NCI-H1048 (cell line): ENCODE data around the gene FGFBP2.
"Not testable (repeated sequence)": the region's sequence is repeated elsewhere in the genome, so short reads cannot be mapped to it uniquely, and the experiment has no call there.

Experiments used
- DNase-seq: peaks from one replicate; lab custom pipeline; 2025; lab: John Stamatoyannopoulos, UW

The FGFBP2 gene

DNA sequence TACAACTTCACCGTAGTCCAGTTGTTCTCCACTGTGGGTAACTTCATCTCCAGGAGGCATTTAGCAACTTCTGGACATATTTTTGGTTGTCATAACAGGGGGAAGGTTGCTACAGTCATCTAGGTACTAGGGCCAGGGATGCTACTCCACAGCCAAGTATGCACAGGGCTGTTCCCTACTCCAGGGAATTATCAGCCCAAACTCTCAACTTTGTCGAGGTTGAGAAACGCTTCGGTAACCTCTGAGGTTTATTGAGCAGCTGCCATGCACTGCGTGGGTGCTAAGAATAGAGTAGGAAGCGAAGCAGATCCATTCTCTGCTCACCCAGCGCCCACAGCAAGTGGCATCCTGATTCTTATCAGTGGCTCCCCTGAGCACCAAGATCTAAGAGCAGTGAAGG is 32.7 kb downstream of the FGFBP2 start:
- DNase-seq: no peak

DNA sequence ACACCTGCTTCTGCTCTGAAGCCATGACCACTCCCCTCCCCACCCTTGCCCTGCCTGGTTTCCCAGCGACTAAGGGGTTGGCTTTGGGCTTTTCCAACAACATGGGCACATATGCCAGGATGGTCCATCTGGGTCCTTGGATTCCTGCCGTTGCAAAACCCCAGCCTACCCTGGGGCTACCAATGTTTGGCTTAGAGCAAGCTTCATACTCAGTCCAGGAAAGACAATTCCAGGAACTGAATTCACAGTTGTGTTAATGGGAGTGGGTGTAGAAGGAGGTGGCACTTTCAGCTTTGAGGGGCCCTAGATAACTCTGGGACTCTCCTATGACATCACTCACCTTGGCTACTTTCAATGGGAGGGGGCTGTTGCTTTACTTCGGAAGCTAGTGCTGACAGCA is 33.4 kb downstream of the FGFBP2 start:
- no peak for DNase-seq

- no peak for DNase-seq
Observed at GRCh38 chr4:15928883-15929282, 34.1 kb downstream of the FGFBP2 start.

DNA sequence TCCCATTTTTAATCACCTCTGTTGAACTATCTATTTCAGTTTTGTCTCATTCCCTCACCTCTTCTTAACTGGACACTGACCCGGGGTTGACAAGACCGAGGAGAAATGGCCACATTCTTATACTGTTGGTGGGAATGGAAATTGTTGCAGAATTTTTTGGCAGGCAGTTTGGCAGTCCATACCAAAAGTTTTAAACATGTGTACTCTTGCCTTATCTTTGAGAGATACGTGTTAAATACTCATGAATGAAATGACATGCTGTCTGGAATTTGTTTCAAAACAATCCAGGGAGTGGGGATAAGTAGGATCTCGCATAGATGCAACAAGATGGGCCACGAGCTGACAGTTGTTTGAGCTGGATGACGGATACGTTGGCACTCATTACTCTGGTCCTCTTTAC is 36.5 kb downstream of the FGFBP2 start:
- no peak for DNase-seq

DNA sequence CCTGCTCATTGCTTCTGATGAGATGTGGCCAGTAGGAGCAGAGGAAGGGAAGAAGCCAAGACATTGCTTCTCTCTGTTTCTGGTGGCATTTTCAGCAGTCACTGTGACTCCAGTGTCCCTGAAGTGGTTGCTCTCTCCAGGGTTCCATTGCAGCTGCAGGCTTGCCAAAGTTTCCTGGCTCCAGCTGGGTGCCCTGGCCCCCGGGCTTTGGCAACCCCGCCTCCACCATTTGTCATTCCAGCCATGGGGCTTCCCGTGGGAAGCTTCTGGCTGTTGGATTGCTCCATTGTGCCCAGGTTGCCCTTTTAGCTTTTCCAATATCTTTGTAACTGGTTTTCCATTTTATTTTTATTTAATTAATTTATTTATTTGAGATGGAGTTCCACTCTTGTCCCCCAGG is 37.1 kb downstream of the FGFBP2 start:
- DNase-seq: no peak

DNA sequence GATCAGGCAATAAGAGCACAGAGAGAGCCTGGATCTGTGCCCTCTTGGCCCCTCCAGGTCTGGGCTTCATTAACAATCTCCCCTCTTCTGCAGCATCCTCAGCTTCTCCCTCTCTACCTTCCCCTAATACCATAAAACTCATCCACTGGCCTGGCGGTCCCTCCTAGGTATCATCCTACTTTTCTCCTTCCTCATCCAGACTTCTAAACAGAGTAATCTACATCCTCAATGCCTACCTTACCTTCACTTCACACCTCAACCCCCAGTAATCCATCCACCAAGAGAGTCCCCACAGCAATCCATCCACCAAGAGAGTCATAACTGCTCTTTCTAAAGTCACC is 41.4 kb downstream of the FGFBP2 start:
- DNase-seq: no peak

GRCh38 chr4:15920723-15921591 is 42.0 kb downstream of the FGFBP2 start:
- DNase-seq: no peak

DNA sequence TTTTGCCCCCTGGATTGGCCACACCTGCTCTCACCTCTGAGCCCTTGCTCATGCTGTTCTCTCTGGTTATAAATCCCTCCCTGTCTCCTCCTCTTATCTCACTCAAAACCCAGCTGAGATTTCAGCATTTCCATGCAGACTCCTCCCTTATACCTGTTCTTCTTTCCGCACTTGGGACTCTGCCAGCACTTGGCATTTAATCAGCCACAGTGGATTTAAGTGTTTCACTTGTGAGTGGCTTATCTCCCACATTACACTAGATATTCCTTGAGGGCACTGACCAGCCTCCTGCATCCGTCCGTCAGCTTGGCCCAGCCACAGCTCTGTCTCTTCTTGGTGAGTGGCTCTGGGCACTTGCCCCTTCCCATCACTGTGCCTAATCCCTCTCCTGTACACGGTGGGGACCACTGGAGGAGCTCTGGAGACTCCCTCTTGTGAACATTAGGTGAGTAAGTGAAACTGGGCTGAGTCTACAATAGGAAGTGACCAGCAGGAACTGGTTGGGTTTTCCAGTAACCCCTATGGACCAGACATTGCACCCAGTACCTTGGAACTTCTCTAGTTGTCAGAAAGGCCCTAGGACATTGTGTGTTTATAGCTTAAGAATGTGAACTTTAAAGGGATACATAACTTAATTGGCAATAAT is 44.4 kb downstream of the FGFBP2 start:
- no peak for DNase-seq

- DNase-seq: no peak
Observed at GRCh38 chr4:15917297-15917696, 45.7 kb downstream of the FGFBP2 start.

- DNase-seq: not testable (repeated sequence)
Observed at GRCh38 chr4:15916358-15916757, 46.6 kb downstream of the FGFBP2 start.

DNA sequence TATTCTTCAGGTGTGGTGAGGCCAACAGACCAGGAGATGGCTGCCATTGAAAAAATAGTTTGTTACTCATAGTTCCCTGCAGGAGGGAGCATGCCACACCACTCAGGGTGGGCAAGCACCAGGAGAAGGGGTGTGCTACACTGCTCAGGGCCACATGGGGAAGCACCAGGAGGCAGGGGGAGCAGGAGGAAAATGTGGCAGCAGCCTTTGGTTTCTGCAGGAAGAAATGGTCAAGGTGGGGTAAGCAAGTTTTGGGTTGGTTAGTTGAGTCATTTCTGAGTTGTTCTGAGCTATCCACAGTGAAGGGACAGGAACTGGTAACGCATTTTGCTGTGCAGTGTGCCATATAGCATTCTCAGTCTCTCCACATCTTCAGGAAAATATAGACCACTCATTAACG is 48.2 kb downstream of the FGFBP2 start:
- DNase-seq: no peak

- no peak for DNase-seq
Observed at GRCh38 chr4:15914291-15914690, 48.7 kb downstream of the FGFBP2 start.

DNA sequence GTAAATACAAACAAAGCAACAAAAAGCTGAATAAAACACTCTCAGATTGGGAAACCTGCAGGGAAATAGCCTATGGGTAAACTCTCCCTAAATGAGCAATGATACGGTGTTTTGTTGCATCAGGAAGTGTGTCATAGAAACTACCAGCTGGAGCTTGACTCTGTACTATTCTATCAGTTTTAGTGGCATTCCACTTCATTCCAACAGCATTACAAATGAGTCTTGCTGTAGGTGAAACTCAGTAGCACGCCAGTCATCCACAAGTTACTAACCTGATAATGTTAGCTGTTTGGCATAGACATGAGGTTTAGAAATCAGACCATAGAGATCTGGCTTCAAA is 49.4 kb downstream of the FGFBP2 start:
- no peak for DNase-seq

DNA sequence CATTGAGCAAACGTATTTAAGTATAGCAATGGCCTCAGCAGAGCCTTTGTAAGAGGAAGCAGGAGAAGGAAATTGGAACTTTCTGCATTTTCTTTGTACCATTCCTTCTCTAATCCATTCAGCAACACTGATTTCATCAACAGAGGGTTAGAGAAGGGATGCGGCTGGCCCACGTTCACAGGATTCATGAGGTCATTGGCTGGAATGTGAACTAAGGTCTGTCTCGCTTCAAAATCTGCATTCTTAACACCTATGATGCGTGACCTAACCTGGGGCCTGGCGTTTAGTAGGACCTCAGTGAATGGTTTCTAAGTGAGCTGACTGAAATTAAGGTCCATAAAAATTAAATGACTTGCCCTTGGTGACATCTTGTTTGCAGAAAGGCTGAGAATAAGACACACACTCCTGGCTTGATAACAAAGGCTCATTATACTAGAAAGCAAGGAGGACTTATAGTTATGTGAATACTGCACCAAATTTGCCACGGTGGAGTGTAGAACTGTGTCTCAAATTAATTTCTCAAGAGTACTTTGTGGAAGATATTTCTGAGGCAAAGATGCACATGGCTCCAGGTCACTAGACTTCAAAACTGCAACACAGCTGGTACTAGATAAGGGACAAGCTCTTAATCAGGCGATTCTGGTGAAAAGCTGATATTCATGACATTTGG is 49.9 kb downstream of the FGFBP2 start:
- DNase-seq: no peak

GRCh38 chr4:15912236-15912635 is 50.7 kb downstream of the FGFBP2 start:
- no peak for DNase-seq
